NCI-H526 (cell line): ENCODE data around the gene USP7.

Experiments
- DNase-seq, 2 experiments: peaks; one replicate each; lab custom pipeline; 2025; lab: John Stamatoyannopoulos, UW

USP7 gene

DNA sequence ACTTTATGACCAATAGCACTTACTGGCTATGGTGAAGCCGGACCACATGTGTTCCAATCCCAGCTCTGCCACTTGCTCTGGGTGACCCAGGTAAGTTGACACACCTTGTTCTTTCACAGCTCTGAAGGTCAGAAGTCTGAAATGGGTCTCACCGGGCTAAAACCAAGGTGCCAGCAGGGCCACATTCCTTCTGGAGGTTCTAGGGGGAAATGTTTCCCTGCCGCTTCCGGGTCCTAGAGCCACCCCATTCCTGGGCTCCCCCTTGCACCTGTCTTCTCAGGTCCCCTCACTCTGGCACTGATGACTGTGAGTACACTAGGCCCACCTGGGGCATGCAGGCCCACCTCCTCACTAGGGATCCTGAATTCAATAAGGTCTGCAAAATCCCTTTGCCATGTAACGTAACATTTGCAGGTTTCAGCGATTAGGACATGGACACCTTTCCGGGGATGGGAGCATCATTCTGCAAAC is 11.4 kb downstream of the USP7 start:
- no peak for DNase-seq

- DNase-seq: peak in 1 of 2 experiments; percentile 39
Measured at GRCh38 chr16:8951447-8952280, 12.0 kb downstream of the USP7 start.

DNA sequence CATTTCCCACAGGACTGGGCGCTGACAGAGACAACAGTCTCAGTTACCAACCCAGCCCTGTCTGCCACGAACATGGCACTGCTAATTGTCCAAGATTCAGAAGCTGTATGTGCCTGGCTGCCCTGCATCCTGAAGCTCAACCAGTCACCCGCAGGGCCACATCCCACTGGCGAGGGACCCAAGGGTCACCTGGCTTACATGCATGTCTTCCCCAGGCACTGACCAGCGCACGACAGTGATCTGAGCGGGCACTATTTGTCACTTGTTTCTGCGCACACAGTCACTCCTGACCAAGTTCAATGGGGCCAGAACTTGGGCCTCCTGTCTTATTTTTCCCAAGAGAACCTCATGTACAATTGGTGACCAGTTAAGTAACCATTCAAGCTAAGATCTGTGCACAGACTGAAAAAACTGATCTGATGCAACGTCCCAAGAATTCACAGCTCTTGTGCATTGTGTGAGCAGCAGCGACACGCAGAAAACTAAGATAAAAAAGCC is 13.1 kb downstream of the USP7 start:
- no peak for DNase-seq

DNA sequence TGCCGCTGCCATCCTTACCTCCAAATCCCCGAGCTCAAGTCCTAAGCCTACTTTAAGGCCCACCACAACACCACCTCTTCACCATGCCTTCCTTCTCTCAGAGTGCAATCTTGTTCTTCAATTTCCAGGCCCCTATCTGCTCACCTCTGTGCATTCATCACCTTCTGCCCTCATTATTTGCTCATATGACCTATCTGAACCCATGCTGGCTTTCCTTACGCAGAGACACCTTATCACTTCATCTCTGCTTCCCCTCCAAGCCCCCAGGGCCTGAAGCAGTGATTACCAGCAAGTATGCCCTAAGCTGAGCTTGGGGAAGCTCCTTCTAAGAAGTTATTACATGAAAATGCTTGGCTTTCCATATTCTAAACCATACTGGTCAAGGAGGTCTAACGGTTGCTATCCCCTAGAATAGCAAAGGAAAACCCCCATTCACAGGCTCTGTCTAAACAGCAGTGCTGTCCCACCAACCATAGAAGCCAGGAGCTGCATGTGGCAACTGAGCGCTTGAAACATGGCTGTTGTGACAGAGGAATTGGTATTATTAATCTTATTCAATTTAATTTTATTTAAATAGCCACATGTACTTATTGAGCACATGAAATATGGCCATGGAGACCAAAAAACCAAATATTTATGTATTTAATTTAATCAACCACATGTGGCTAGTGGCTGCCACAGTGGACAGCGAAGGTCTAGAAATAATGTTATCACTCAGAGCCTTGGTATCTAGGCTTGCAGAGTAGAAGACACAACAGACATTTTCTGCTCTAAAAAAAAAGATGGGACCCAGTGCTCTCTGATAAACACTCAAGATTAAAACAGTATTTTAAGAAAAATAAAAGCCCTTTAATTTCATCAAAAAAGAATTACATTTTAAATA is 13.9 kb downstream of the USP7 start:
- DNase-seq: no peak

GRCh38 chr16:8948831-8949230 is 14.9 kb downstream of the USP7 start:
- no peak for DNase-seq

DNA sequence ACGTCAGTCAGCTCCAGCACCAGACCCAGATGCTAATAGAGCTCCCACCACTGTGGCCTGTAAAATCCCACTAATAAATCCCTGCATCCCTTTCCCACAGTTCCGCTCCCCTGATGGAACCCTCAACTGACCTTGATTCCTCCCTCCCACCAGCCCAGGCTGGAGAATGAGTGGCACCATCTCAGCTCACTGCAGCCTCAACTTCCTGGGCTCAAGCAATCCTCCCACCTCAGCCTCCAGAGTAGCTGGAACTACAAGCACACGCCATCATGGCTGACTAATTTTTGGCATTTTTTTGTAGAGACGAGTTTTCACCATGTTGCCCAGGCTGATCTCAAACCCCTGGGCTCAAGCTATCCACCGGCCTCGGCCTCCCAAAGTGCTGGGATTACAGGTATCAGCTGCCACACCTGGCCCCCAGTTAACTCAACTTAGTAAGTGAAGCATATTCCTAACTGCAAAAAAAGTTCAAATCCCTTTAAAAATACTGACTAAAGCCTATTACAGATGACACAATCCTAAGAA is 15.6 kb downstream of the USP7 start:
- DNase-seq: no peak

DNA sequence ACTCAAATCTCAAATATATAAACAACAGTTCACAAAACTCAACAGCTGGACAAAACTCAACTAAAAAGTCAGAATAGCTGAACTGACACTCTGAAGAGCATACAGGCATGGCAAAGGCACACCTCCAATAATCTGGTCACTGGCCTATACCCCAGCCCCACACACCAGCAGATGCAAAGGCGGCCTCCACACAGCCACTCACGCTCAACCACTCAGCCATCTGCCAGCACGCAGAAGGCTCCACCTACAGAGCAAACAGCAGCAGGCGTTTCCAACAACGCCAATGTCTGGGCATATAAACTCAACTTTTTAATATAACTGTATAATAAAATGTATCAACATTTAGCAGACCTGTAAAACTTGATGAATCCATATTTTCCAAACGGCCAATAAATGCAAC is 17.2 kb downstream of the USP7 start:
- DNase-seq: no peak

- no peak for DNase-seq
Measured at GRCh38 chr16:8945626-8946296, 17.9 kb downstream of the USP7 start.

DNA sequence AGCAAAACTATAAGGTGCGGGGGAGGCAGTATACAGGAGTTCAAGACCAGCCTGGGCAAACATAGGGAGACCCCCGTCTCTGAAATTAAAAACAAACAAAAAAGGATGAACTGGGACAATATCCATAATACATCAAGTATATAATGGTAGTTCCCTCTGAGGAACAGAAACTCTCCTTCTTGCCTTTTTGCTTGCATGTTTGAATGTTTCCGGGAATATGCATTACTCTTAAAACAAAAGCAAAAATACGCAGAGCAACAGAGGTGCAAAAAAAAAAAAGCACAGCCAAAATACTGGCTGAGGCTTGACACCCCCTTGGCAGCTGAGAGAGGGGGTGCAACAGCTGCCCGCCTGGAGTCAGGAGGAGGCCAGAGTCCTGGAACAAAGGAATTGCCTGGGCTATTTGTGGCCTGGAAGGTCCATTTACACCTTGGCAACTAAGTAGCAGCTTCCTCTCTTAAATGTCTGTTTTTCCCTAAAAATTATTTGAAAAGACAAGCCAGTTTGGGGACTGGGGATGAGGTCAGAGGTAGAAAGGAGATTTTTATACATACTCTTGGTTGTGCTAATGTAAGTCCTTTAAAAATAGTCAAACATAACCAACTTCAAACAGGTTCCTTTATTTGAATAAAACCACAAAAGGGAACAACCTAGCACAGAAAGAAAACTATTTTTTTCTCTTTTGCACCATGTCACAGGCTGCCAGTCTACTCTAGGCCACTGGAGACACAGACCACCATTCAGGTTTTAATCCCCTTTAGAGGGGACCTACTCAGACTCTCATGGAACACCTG is 19.5 kb downstream of the USP7 start:
- DNase-seq: peak in 1 of 2 experiments; percentile 17

- DNase-seq: peak in 1 of 2 experiments; percentile 44
Measured at GRCh38 chr16:8943001-8943763, 20.5 kb downstream of the USP7 start.

DNA sequence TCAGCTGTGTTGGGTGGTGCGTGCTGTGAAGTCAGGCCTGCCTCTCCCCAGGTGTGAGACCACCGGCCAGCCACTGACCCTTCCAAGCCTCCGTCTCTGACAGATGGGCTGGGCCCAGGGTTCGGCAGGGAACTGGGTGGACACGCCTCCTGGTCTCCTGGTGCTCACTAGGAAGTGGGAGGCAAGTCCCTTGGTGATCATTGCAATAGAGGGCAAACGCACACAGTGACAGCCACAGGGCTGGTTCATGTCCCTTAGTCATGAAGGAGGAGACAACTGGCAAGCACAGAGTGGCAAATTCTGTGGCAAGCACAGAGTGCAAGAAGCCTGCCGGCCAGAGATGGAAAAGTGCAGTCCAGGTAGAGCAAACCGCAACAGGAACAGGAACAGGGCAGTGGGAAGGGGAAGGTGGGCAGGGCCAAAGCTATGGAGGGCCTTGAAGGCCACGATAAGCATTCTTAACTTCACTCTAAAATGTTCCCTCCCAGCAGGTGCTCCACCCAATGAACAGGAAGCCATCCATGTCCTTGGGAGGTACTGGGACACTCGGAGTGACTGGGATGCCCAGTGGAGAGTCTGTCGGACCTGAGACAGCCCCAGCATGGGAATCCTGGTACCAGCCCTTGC is 21.9 kb downstream of the USP7 start:
- no peak for DNase-seq

GRCh38 chr16:8937803-8938202 is 25.9 kb downstream of the USP7 start:
- no peak for DNase-seq

- DNase-seq: peak in 1 of 2 experiments; percentile 51
Measured at GRCh38 chr16:8936421-8936820, 27.3 kb downstream of the USP7 start.

GRCh38 chr16:8935989-8936388 is 27.7 kb downstream of the USP7 start:
- DNase-seq: peak in 1 of 2 experiments; percentile 11

- DNase-seq: no peak
Measured at GRCh38 chr16:8934601-8935000, 29.1 kb downstream of the USP7 start.

DNA sequence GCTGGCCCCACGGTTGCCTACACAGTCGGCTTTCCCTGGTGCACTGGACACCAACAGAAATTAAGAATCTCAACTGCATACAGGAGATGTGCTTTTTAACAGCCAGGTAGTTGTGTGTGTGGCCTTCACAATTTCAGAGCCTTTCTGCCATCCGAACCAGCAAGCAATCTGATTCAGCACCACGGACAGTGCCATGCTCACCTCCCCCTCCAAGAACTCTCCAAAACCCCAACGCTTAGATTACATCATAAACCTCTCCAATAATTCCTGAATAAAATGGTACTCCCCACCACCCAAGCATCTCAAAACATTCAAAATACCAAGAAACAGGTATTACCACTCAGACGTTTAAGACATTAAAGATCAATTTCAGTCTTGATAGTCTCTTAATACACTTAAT is 31.8 kb downstream of the USP7 start:
- no peak for DNase-seq

DNA sequence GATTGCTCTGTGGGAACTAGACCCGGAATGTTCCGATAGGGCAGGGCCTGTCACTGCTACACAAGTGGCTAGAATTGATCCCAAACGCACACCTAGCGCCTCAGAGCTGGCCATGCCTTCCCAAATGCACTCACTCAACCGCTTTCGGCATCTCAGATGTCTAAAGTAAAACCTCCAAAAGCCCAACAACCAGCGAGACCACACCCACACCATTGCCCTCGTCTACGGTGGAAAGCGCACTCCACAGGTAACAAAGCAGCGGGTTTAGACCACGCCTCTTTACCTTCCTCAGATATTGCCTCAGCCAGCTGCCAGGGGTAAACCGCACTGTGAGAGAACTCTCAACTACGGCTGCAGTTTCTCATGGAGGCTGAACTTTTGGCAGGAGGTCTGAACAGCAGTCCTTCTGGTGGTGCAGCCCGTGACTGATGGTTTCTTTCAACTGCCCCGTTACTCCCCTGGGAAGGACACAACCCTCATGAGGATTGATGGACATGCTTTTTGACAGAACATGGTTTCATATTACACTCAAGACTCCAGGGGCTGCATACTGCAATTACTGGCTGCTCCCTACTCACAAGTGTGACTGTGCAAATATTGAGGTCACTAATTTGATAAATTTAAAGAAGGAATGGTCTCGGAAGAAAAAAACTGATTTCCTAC is 34.5 kb downstream of the USP7 start:
- peak in 1 of 2 experiments; percentile 13 for DNase-seq

- no peak for DNase-seq
Measured at GRCh38 chr16:8928467-8928957, 35.2 kb downstream of the USP7 start.

GRCh38 chr16:8926827-8927226 is 36.9 kb downstream of the USP7 start:
- no peak for DNase-seq
